Measurements from ENCODE around the gene AK3.
"Not testable (repeated sequence)": the region's sequence is repeated elsewhere in the genome, so short reads cannot be mapped to it uniquely, and the experiment has no call there.

The AK3 gene

GRCh38 chr9:4666042-4666699 is 74.8 kb downstream of the AK3 start, which contains the start of gene SPATA6L:
SPATA6L (minus strand) TSS chr9:4666480; CDS start chr9:4666250, 230 bp downstream.
- Histone ChIP-seq H3K4me1 (ENCODE audit: control insufficient read depth, insufficient read depth, low read length) (peaks cover 49% of the 10 kb centered on the region), H3K4me3 (ENCODE audit: low read depth, low read length) (peak within 1 kb of the TSS; percentile 82), H3K27ac (ENCODE audit: low read depth, low read length) (peak within 1 kb of the TSS; percentile 36), H3K9ac (ENCODE audit: low read depth, low read length) (peak within 1 kb of the TSS; percentile 23; the same call in 1 of the 2 replicates), H3K36me3 (ENCODE audit: control insufficient read depth, insufficient read depth, low read length) (no peaks in the 10 kb centered on the region), H3K9me3 (ENCODE audit: control insufficient read depth, insufficient read depth, low read length) (no peaks in the 10 kb centered on the region), H3K27me3 (ENCODE audit: control insufficient read depth, insufficient read depth, low read length) (peaks cover 10% of the 10 kb centered on the region; the same call in 1 of the 2 replicates)

- Histone ChIP-seq H3K9me3 (ENCODE audit: control insufficient read depth, insufficient read depth, low read length) (no peaks in the 10 kb centered on the region), H3K9ac (ENCODE audit: low read depth, low read length) (no peak overlapping the region), H3K27me3 (ENCODE audit: control insufficient read depth, insufficient read depth, low read length) (peaks cover 10% of the 10 kb centered on the region; the same call in 1 of the 2 replicates), H3K36me3 (ENCODE audit: control insufficient read depth, insufficient read depth, low read length) (no peaks in the 10 kb centered on the region), H3K27ac (ENCODE audit: low read depth, low read length) (peak overlapping the region; percentile 36), H3K4me1 (ENCODE audit: control insufficient read depth, insufficient read depth, low read length) (peaks cover 44% of the 10 kb centered on the region), H3K4me3 (ENCODE audit: low read depth, low read length) (peak overlapping the region; percentile 82)
These were observed 75.6 kb downstream of the AK3 start for GRCh38 chr9:4665357-4665756.

GRCh38 chr9:4663956-4664355 is 77.0 kb downstream of the AK3 start:
- Histone ChIP-seq H3K36me3 (ENCODE audit: control insufficient read depth, insufficient read depth, low read length) (no peaks in the 10 kb centered on the region), H3K27me3 (ENCODE audit: control insufficient read depth, insufficient read depth, low read length) (peaks cover 10% of the 10 kb centered on the region; the same call in 1 of the 2 replicates), H3K4me3 (ENCODE audit: low read depth, low read length) (peak overlapping the region; percentile 82; the same call in 1 of the 2 replicates), H3K9ac (ENCODE audit: low read depth, low read length) (no peak overlapping the region), H3K9me3 (ENCODE audit: control insufficient read depth, insufficient read depth, low read length) (no peaks in the 10 kb centered on the region), H3K4me1 (ENCODE audit: control insufficient read depth, insufficient read depth, low read length) (peaks cover 43% of the 10 kb centered on the region), H3K27ac (ENCODE audit: low read depth, low read length) (no peak overlapping the region)

GRCh38 chr9:4662989-4663792 is 77.8 kb downstream of the AK3 start:
- peak overlapping the region; percentile 82 for H3K4me3 ChIP-seq (ENCODE audit: low read depth, low read length)
- H3K27ac ChIP-seq (ENCODE audit: low read depth, low read length): peak overlapping the region; percentile 81
- no peaks in the 10 kb centered on the region for H3K36me3 ChIP-seq (ENCODE audit: control insufficient read depth, insufficient read depth, low read length)
- H3K4me1 ChIP-seq (ENCODE audit: control insufficient read depth, insufficient read depth, low read length): peaks cover 43% of the 10 kb centered on the region
- H3K27me3 ChIP-seq (ENCODE audit: control insufficient read depth, insufficient read depth, low read length): peaks cover 10% of the 10 kb centered on the region; the same call in 1 of the 2 replicates
- H3K9me3 ChIP-seq (ENCODE audit: control insufficient read depth, insufficient read depth, low read length): no peaks in the 10 kb centered on the region
- 0 out of 2 replicates have a peak overlapping the region, but pooled peaks have one; percentile 84 for H3K9ac ChIP-seq (ENCODE audit: low read depth, low read length)

GRCh38 chr9:4662108-4662988 is 78.7 kb downstream of the AK3 start, which contains the start of gene PLPP6:
PLPP6 (plus strand) TSS chr9:4662294; CDS start chr9:4662376, 82 bp downstream.
- H3K36me3 ChIP-seq (ENCODE audit: control insufficient read depth, insufficient read depth, low read length): no peaks in the 10 kb centered on the region
- H3K9me3 ChIP-seq (ENCODE audit: control insufficient read depth, insufficient read depth, low read length): no peaks in the 10 kb centered on the region
- peak within 1 kb of the TSS; percentile 84 for H3K9ac ChIP-seq (ENCODE audit: low read depth, low read length)
- H3K27ac ChIP-seq (ENCODE audit: low read depth, low read length): peak within 1 kb of the TSS; percentile 81
- peak within 1 kb of the TSS; percentile 82 for H3K4me3 ChIP-seq (ENCODE audit: low read depth, low read length)
- H3K27me3 ChIP-seq (ENCODE audit: control insufficient read depth, insufficient read depth, low read length): peaks cover 10% of the 10 kb centered on the region; the same call in 1 of the 2 replicates
- H3K4me1 ChIP-seq (ENCODE audit: control insufficient read depth, insufficient read depth, low read length): peaks cover 45% of the 10 kb centered on the region

GRCh38 chr9:4661611-4662010 is 79.4 kb downstream of the AK3 start:
- peaks cover 50% of the 10 kb centered on the region for H3K4me1 ChIP-seq (ENCODE audit: control insufficient read depth, insufficient read depth, low read length)
- peak overlapping the region; percentile 82 for H3K4me3 ChIP-seq (ENCODE audit: low read depth, low read length)
- peak overlapping the region; percentile 29; the same call in 1 of the 2 replicates for H3K9ac ChIP-seq (ENCODE audit: low read depth, low read length)
- H3K9me3 ChIP-seq (ENCODE audit: control insufficient read depth, insufficient read depth, low read length): no peaks in the 10 kb centered on the region
- peak overlapping the region; percentile 54 for H3K27ac ChIP-seq (ENCODE audit: low read depth, low read length)
- H3K36me3 ChIP-seq (ENCODE audit: control insufficient read depth, insufficient read depth, low read length): no peaks in the 10 kb centered on the region
- H3K27me3 ChIP-seq (ENCODE audit: control insufficient read depth, insufficient read depth, low read length): peaks cover 3% of the 10 kb centered on the region; the same call in 1 of the 2 replicates

GRCh38 chr9:4661165-4661564 is 79.8 kb downstream of the AK3 start:
- no peaks in the 10 kb centered on the region for H3K9me3 ChIP-seq (ENCODE audit: control insufficient read depth, insufficient read depth, low read length)
- peak overlapping the region; percentile 82 for H3K4me3 ChIP-seq (ENCODE audit: low read depth, low read length)
- H3K36me3 ChIP-seq (ENCODE audit: control insufficient read depth, insufficient read depth, low read length): no peaks in the 10 kb centered on the region
- H3K27me3 ChIP-seq (ENCODE audit: control insufficient read depth, insufficient read depth, low read length): no peaks in the 10 kb centered on the region
- H3K27ac ChIP-seq (ENCODE audit: low read depth, low read length): peak overlapping the region; percentile 54
- peaks cover 49% of the 10 kb centered on the region for H3K4me1 ChIP-seq (ENCODE audit: control insufficient read depth, insufficient read depth, low read length)
- no peak overlapping the region for H3K9ac ChIP-seq (ENCODE audit: low read depth, low read length)

- not testable (repeated sequence) for H3K9me3 ChIP-seq (ENCODE audit: control insufficient read depth, insufficient read depth, low read length); H3K9ac ChIP-seq (ENCODE audit: low read depth, low read length); H3K27ac ChIP-seq (ENCODE audit: low read depth, low read length); H3K36me3 ChIP-seq (ENCODE audit: control insufficient read depth, insufficient read depth, low read length); H3K27me3 ChIP-seq (ENCODE audit: control insufficient read depth, insufficient read depth, low read length); H3K4me3 ChIP-seq (ENCODE audit: low read depth, low read length)
- H3K4me1 ChIP-seq (ENCODE audit: control insufficient read depth, insufficient read depth, low read length): peaks cover 44% of the 10 kb centered on the region
These were observed 80.3 kb downstream of the AK3 start for GRCh38 chr9:4660665-4661064.
